ENCODE results near the gene CDC42EP3.

The CDC42EP3 gene

GRCh38 chr2:37636381-37637066 lies 34.9 kb downstream of the CDC42EP3 start:
- DNase-seq (ENCODE audit: low read depth), result no peak

- DNase-seq (ENCODE audit: low read depth), result peak; percentile 60
Observed at GRCh38 chr2:37635504-37636380, 35.7 kb downstream of the CDC42EP3 start.

GRCh38 chr2:37634914-37635503 lies 36.4 kb downstream of the CDC42EP3 start:
- peak; percentile 17 for DNase-seq (ENCODE audit: low read depth)

GRCh38 chr2:37633845-37634244 lies 37.6 kb downstream of the CDC42EP3 start:
- no peak for DNase-seq (ENCODE audit: low read depth)

GRCh38 chr2:37633234-37633633 lies 38.2 kb downstream of the CDC42EP3 start:
- DNase-seq (ENCODE audit: low read depth), result no peak

GRCh38 chr2:37632310-37632709 lies 39.1 kb downstream of the CDC42EP3 start:
- DNase-seq (ENCODE audit: low read depth), result no peak

- no peak for DNase-seq (ENCODE audit: low read depth)
Observed at GRCh38 chr2:37631698-37632097, 39.7 kb downstream of the CDC42EP3 start.

GRCh38 chr2:37631292-37631691 lies 40.1 kb downstream of the CDC42EP3 start:
- DNase-seq (ENCODE audit: low read depth), result no peak

- DNase-seq (ENCODE audit: low read depth), result no peak
Observed at GRCh38 chr2:37630776-37631175, 40.7 kb downstream of the CDC42EP3 start.

GRCh38 chr2:37630301-37630700 lies 41.1 kb downstream of the CDC42EP3 start:
- DNase-seq (ENCODE audit: low read depth), result no peak

GRCh38 chr2:37629529-37629928 lies 41.9 kb downstream of the CDC42EP3 start:
- DNase-seq (ENCODE audit: low read depth), result no peak

- DNase-seq (ENCODE audit: low read depth), result no peak
Observed at GRCh38 chr2:37627710-37628109, 43.7 kb downstream of the CDC42EP3 start.

- DNase-seq (ENCODE audit: low read depth), result peak; percentile 38
Observed at GRCh38 chr2:37625796-37626571, 45.5 kb downstream of the CDC42EP3 start.

GRCh38 chr2:37625156-37625555 lies 46.3 kb downstream of the CDC42EP3 start:
- no peak for DNase-seq (ENCODE audit: low read depth)

- no peak for DNase-seq (ENCODE audit: low read depth)
Observed at GRCh38 chr2:37623971-37624900, 47.2 kb downstream of the CDC42EP3 start.

- DNase-seq (ENCODE audit: low read depth), result no peak
Observed at GRCh38 chr2:37623406-37623805, 48.0 kb downstream of the CDC42EP3 start.

GRCh38 chr2:37622450-37623100 lies 48.9 kb downstream of the CDC42EP3 start:
- no peak for DNase-seq (ENCODE audit: low read depth)

GRCh38 chr2:37621199-37621598 lies 50.2 kb downstream of the CDC42EP3 start:
- DNase-seq (ENCODE audit: low read depth), result no peak

- no peak for DNase-seq (ENCODE audit: low read depth)
Observed at GRCh38 chr2:37619959-37620300, 51.5 kb downstream of the CDC42EP3 start.

- DNase-seq (ENCODE audit: low read depth), result no peak
Observed at GRCh38 chr2:37619230-37619958, 52.0 kb downstream of the CDC42EP3 start.
